Femur (tissue), 1 donor: ENCODE results near the gene PANK4.

Source experiments
- DNase-seq: peaks from one replicate; pipeline ENCODE4 v3.0.0-alpha.2; 2017

Gene PANK4

DNA sequence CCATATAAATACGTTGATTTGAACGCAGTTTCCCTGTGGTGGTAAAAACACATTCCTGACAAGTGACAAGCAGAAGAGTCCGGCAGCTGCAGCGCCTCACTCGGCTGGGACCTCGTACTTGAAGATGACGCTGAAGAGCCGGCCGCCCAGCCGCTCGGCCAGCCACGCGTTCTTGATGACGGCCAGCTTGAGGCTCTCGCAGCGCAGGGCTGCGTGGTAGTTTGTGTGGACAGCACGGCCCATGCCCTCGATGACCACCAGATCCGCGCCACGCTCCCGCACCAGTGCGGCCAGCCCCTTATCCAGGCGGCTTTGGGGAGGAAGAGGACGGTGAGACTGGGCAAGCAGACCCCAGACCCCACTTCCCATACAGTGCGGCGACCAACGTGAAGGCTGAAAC is 17.6 kb downstream of the PANK4 start:
- no peak for DNase-seq

DNA sequence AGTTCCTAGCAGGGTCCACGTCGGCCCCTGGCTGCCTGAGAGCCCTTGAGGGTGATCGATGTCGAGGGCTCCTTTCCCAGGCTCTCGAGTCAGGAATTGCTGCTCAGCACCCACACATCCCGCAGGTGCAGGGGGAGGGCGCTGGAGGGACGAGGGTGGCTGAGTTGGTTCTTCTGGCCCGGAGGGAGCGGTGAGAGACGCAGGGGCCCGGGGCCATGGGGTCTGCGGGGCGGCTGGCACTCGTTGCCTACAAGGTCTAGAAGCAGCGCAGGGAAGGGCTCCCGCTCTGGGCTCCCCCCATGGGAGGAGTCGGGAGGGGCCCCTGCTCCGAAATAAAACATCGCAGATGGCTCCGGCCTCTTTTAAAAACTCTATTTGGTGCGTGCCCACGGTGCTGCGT is 18.2 kb downstream of the PANK4 start:
- no peak for DNase-seq

DNA sequence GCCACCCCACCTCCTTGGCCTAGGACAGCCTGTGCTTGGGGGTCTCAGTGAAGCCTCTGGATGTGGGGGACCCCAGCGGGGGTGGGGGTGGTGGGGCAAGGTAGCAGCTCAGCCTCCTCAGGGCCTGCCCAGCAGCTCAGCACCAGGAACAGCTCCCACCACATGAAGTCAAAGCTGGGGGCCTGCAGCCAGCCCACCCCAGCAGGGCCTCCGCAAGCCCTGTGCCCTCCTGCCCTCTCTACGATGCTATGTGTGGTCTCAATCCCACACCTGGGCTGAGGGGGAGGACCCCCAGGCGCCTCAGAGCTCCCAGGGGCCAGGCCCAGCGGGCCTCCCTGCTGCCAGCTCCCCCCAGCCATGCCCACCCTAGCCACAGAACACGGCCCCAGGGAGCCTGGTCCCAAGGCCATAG is 18.6 kb downstream of the PANK4 start:
- DNase-seq = no peak

DNA sequence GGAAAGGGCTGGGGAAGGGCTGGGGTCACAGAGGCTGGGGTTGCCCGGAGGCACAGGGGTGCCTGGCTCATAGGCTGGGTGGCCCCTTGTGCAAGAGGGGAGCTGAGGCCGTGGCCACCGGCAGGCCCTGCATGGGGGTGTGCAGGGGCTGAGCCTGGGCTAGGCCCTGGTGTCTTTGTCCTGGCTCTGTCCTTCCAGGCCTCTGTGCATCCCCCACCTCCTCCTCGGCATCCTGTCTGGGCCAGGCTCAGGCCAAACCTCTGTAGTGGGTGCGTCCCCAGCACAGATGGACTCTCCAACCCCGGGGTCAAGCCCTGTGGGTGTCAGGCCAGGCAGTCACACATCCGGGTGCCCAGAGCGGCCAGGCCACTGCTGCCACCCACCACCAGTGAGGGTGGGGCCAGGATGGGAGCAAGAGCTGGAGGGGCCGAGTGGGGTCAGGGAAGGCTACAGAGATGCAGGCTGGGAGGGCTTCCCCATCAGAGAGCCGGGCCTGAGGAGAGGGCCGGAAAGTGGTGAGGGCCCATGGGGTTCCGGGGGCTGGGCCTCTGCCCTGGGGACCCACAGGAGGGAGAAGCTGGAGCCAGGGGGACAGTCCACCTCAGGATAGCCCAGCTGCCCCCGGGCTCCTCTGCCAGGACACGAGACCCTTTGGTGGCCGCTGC is 19.4 kb downstream of the PANK4 start:
- no peak for DNase-seq

DNA sequence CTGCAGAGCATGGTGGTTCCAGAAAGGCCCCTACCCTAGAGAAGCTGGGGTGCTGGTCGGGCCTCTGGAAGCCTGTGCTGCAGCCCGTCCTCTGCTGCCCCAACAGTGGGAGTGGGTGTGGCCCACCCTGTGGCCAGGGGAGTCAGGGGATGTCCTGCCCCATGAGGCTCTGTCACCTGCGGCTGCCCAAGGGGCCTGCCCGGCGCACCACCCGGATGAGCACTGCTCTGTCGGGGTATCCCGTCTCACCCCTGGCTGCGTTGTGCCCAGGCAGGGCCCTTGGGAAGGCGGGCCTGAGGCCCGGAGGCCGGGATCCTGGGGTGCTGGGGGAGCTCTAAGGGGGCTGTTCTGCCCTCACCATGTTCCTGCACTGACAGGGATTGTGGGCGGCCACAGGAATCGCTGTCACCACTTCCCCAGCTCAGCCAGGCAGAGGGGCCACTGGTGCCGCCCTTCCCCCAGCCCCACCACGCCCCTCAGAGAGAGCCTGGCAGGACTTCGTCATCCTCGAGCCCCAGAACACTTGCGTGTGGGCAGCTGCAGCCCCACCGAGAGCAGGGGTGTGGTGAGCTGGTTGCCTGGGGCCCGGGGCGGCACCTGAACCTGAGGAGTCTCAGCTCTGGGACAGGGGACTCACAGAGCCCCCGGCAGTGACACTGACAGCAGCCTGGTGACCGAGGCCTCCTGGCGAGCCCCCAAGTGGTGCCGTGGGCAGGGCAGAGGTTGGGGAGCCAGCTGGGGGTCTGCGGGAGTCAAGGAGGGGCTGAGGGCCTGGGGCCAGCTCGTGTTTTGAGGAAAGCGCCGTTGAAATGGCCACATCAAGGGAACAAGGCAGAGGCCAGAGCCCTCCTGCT is 20.2 kb downstream of the PANK4 start:
- DNase-seq = no peak

DNA sequence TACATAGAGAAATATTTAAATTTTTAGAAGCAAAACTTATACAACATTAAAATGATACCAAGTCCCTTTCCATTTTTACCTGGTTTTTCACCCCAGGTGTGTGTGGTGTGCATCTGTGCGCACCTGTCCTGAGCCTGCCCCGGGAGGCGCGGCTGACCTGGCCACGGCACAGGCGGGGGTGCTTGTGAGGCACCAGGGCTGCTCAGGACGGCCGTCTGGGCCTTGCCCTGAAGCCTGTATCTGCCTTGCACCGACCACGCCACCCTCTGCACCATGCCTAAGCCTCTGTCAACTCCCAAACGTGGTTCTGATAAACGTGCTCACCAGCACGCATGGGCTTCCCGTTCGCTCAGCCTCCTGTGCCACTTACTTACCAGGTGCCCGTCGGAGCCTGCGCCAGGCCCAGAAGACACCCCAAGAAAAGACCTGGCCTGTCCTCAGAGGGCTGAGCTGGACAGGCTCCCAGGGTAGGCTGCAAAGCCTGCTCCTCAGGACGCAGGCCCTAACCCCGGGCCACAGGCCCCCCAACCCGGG is 20.9 kb downstream of the PANK4 start:
- DNase-seq = no peak

DNA sequence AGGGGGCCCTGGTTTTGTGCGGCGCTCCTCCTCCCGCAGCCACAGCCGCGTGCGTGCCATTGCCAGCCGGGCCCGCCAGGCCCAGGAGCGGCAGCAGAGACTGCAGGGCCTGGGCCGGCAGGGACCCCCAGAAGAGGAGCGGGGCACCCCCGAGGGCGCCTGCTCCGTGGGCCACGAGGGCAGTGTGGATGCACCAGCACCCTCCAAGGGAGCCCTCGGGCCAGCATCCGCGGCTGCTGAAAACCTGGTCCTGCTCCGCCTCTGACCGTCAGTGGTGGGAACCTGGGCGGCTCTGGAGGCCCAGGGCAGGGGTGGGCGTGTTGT is 21.5 kb downstream of the PANK4 start:
- DNase-seq = no peak

DNA sequence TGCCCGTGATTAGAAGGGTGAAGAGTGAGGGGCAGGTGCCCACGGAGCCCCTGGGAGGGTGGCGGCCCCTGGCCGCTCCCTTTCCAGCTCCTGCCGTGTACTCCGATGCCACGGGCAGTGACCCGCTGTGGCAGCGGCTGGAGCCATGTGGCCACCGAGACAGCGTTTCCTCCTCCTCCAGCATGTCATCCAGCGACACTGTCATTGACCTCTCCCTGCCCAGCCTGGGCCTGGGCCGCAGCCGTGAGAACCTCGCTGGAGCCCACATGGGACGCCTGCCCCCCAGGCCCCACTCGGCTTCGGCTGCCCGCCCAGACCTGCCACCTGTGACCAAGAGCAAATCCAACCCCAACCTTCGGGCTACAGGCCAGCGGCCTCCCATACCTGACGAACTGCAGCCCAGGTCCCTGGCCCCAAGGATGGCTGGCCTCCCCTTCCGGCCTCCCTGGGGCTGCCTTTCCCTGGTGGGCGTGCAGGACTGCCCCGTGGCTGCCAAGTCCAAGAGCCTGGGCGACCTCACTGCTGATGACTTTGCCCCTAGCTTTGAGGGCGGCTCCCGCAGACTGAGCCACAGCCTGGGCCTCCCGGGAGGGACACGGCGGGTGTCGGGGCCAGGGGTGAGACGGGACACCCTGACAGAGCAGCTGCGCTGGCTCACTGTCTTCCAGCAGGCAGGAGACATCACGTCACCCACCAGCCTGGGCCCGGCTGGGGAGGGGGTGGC is 22.0 kb downstream of the PANK4 start:
- peak; percentile 52 for DNase-seq

DNA sequence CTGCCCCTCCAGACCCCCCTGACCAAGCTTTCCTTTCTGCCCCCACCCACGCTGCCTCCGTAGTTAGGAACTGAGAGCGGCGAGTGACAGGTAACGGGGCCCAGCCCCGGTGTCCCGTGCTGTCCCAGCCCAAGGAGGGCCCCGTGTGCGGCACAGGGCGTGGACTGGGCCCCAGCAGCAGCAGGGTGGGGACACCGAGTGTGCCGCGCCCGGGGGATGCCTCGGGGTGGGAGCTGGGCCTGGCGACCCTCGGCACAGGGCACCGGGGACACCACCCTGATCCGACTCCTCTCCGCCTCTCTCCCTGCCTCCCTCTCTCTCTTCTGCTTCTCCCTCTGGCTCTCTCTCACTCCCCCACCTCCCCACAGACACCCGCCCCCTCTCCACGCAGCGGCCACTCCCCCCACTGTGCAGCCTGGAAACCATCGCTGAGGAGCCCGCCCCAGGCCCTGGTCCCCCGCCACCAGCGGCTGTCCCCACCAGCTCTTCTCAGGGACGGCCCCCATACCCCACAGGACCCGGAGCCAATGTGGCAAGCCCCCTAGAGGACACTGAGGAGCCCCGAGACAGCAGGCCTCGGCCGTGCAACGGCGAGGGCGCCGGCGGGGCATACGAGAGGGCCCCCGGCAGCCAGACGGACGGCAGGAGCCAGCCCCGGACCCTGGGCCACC is 22.7 kb downstream of the PANK4 start:
- DNase-seq = no peak

DNA sequence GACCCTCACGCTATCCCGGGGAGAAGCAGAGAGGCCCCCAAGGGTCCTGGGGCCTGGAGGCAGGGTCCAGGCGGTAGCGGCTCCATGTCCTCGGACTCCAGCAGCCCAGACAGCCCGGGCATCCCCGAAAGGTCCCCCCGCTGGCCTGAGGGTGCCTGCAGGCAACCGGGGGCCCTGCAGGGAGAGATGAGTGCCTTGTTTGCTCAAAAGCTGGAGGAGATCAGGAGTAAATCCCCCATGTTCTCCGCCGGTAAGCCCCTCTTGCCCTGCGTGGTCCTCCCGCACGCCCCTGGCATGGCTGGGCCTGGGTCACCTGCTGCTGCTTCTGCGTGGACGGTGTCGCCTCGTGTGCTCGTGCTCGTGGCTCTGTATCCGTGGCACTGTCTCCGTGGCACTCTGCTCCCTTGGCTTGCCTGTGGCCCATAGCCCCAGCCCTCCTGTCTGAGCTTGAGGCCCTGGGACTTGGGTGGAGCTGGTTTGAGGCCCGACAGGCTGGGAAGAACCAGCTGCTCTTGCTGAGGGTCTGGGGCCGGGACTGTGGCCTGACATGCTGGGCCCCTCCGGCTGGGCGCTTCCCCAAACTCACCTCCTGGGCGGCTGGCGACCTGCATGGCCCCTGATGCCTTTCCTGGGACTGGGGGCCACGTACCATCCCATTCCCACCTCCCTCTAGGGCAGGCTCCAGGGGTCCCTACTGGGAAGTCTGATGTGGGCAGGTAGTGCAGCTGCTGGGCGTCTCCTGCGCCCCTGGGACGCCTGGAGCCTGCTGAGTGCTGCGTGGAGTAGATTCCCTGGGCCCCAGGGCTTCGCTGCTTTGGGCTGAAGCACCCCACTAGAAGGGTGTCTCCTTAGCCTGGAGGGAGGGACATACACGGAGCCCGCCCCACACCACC is 23.5 kb downstream of the PANK4 start:
- no peak for DNase-seq

DNA sequence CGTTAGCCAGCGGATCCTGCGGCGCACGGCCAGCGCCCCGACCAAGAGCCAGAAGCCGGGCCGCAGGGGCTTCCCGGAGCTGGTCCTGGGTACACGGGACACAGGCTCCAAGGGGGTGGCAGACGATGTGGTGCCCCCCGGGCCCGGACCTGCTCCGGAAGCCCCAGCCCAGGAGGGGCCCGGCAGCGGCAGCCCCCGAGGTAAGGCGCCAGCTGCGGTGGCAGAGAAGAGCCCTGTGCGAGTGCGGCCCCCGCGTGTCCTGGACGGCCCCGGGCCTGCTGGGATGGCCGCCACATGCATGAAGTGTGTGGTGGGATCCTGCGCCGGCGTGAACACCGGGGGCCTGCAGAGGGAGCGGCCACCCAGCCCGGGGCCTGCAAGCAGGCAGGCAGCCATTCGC is 24.2 kb downstream of the PANK4 start:
- DNase-seq = no peak

DNA sequence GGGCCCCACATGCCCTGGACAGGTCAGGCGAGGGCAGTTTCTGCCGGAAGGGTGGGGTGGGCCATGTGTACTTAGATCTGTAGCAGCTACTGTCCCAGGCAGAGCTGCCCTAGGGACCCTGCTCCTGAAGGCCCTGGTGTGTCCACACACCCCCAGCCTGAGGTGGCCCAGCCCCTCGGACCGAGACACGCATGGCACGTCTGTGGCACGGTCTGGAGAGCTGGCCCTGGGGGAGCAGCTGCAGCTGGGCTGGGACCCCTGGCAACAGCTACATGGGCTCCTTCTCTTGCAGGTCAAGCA is 24.6 kb downstream of the PANK4 start:
- no peak for DNase-seq

DNA sequence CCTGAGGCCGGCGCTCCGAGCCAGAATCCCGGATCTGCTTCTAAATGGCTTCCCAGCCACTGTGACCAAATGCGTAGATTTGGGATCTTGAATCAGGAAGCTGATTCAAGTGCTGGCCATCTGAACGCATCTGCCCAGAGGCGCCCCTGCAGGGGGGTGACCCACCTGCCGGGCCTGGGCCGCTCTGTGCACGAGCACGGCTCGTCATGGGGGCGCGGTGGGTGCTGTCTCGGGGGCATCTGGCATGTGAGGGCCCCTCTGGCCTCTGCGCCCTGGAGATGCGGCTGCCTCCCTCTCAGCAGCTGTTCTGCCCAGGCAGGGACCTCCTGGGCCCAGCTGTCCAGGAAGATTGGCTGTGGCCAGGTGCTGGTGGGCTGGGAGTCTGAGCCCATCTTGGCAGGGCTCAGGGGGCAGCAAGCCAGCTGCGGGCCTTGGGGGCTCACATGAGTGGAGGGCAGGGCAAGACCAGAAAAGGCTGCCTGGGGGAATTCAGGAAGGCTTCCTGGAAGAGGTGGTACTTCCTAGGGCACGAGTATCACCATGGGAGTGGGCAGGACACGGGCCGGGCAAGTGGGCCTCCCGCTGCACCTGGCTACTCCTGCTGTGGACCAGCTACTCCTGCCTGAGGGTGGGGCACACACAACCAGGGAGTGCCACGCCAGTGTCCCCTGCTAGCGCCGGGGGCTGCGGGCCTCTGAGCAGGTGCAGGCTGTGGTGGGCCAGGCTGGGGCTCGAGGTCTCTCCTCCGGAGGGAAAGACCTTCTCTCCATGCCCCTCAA is 25.2 kb downstream of the PANK4 start:
- DNase-seq = peak; percentile 65

DNA sequence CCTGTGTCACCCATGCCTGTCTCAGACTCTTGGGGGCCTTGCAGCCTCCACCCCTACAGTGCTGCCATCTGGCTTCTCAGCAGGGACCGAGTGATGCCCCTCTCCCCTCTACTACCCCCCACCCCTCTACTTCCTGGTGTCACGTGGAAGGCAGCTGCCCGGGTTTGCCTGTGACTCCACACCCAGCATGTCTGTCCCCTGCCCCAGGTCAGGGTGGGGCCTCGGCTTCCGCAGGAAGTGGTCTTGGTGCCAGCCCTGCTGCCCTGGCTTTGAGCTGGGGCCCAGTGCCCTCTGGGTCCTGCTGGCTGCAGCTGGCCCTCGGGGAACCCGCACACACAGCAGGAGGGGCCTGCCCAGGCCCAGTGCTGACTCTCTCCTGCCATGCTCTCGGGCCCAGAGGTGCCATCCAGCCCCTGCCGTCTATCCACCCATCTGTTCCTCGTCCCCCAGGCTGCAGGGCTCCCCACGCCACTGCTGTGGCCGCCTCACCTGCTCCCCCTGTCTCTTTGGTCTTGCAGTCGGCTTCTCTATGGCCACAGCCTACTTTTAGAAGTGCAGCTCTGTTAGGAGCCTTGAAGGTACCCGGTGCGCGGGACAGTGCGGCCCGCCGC is 26.3 kb downstream of the PANK4 start:
- no peak for DNase-seq

DNA sequence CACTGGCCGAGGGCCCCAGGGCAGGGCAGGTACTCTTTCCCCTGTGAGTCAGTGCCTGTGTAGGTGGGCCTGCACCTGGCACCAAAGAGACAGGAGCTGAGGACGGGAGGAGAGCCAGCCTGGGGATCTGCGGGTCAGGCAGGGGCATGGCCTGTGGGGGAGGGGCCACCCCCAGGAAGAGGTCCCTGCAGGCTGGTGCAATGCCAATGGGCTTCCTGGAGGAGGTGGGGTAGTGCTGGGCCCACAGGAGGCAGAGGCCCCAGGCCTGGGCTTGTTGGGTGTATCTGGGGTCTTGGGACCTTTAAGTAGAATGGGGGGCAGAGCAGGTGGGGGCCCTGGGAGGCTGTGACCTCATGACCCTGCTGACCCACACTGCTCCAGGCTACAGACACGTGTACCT is 27.1 kb downstream of the PANK4 start:
- DNase-seq = no peak

DNA sequence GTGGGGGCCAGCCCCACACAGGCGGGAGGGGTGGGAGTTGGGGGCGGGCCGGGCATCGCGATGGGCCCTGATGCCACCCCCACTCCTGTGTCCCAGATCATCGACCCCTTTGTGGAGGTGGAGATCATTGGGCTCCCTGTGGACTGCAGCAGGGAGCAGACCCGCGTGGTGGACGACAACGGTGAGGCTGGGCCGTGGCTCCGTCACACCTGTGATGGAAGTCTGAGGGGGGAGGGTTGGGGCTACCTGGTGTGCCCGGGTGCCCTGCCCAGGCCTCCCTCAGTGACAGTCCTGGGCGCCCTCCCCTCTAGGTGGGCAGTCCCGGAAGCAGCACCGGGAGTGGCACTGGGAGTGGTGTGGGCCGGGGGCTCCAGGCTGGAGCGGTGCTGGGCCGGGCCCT is 27.7 kb downstream of the PANK4 start:
- DNase-seq = no peak

DNA sequence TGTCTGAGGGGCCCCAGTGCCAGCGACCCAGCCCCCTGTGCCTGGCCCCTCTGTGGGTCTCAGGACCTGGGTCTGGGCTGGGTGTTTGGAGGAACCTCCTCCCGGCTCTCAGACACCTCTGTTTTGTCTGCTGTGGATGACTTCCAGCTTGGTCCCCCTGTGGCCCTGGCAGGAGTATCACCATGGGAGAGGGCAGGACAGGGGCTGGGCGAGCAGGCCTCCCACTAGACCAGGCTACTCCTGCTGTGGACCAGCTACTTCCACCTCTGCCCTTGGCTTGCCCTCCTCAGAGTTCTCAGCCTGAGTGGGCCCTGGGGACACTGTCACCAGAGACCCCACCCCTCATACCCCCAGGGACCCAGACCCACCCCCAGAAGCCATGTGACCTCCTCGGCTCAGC is 28.5 kb downstream of the PANK4 start:
- no peak for DNase-seq

DNA sequence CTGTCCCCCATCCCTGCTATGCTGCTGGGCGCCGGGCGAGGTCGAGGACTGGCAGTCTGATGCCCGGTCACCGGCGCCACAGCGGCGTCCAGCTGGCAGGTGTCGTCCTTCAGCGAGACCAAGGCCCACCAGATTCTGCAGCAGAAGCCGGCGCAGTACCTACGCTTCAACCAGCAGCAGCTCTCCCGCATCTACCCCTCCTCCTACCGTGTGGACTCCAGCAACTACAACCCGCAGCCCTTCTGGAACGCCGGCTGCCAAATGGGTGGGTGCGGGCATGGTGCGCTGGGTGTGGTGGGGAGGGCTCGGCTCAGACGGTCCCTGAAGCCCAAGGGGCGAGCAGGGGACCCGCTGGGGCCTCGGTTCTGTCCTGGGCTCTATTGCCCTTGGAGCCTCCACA is 29.6 kb downstream of the PANK4 start:
- DNase-seq = no peak

DNA sequence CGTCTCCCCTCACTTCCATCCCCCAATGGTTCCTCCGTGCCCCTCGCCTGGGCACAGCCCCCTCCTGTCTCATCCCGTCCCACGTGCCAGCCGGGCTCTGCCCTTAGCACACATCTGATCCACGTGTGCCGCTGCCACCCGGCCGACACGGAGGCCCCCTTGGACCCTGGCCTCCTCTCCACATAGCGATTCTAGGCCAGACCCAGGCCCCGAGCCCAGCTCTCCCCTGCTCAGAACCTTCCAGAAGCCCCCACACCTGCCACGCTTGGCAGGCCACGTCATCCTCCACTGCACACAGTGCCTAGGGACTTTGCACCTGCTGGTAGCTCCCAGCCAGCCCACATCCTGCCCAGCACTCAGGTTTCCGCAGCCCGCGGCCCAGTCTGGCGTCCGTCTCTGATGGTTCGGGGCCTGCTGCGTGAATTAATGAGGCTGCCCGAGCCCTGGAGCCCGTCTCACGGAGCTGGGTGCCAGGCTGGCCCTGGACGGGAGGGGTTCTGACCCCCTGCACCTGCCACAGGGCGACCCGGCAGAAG is 30.2 kb downstream of the PANK4 start:
- no peak for DNase-seq

DNA sequence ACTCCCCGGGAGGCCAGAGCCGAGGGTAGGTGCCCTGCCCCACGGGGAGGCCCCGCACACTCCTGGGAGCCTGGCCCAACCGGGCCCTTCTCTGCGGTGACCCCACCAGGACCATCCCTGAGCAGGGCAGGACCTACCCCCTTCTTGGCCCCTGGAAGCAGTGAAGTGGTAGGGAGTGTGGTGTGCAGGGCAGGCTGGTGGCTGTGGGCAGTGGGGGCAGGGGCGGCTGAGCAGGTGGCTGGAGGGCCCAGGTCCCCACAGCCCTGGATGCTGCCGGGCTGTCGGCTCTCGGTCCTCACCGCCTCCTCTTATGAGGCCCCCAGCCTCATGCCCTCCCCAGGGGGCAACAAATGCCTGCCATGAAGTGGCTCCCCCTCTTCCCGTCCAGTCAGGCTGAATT is 30.9 kb downstream of the PANK4 start:
- DNase-seq = no peak

DNA sequence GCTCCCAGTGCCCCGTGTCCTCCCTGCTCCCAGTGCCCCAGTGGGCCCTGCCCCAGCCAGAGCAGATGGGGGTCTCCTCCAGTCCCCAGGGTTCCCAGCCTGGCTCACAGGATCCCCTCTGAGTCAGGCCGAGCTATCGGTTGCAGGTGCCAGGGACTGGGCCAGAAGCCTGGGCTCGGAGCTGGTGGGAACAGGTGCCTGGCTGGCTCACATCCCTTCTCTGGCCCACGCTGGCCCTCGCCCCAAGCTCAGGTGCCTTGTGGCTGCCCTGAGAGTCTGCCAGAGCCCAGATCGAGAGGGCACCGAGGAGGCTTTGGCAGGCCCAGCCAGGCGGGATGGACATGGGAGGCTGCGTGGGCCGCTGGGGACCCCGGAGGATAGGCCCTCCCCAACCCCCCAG is 31.4 kb downstream of the PANK4 start:
- no peak for DNase-seq
